Measurements from ENCODE around the gene ZNF474.

The ZNF474 gene

DNA sequence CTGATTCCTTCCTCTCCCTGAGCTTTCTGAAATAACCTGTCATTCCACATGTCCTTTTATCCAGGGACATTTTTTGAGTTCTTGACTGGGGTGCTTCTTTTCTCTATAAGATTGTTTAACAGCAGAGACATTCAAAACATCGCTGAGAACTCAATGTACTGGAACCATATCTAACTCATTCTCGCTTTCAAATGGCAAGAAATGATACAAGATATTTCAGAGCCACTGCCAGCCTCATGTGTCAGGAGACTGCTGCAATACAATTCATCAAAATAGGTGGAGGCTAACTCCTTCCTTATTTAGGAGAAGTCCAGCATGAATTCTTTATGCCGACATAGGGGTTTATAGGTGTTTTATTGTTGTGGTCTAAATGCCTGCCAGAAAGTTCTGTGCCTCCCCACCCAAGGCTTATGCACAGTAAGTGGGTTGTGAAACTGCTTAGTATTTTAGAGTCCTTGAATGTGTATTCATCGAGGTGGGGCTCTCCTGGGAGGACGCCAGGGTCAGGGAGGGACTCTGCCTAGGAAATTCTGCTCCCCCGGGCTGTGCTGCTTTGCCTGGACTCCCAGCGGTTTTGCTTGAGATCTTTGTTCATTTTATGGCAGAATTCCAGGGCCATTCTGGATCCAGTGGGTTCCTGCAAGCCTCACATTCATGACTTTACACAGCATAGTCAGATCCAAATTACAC lies 53.9 kb downstream of the ZNF474 start:
- DNase-seq: no peak

DNA sequence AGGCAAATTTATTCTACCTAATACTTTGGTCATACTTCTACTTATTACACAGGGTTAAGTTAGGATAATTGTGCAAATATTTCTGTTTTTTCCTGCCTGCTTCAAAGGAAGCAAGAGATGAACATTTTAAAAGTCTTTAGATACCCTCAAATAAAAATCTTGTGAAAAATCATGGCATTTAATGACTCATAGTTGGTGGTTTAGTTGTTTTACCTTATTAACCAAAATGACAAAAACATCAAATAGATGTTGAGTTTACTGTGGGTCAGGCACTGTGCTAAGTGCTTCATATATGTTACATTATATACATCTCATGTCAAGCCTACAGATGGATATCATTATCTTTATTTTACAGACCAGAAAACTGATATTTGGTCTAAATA lies 54.4 kb downstream of the ZNF474 start:
- DNase-seq: no peak

DNA sequence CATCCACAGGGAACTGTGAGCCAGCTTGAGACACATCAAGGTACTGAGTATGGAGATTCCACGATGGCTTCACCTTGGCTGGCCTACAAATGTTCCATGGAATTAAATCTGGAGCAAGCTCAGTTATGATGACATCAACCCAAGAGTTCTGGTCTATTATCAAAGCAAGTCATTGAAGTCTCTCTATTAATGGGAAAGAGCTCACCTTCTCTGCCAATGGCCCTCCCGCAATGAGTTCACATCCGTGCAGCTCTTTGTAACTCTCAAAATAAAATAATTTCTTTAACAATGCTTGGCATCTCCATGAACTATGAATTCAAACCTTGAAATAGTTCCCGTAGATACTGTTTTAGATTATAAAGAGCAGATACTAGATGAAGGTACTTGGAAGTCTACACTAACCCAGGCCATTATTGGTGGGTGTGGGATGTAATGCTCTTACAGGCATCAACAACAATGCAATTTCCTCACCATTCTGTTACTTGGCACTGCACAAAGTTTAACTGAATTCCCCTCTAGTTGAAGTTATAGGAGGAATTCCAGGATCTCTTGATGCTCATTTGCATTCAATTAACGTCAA lies 55.4 kb downstream of the ZNF474 start:
- no peak for DNase-seq

DNA sequence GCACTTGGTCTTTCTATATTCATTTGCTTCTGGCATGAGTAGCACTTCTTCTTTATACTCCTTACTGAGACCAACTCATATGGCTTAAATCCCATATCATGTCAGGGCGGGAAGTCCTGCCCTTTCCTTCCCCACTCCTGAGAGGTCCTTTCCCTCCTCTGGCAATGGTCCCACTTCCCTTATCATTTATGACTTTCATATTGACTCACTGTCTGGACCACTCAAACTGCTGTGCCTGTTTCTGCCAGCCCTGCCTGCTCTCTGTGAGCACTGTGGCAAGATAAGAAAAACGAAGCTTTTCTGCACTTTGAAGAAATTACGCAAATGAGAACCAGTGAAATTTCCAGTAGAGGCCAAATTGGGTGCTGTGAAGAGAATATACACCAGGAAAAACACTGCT lies 58.1 kb downstream of the ZNF474 start:
- DNase-seq: no peak

DNA sequence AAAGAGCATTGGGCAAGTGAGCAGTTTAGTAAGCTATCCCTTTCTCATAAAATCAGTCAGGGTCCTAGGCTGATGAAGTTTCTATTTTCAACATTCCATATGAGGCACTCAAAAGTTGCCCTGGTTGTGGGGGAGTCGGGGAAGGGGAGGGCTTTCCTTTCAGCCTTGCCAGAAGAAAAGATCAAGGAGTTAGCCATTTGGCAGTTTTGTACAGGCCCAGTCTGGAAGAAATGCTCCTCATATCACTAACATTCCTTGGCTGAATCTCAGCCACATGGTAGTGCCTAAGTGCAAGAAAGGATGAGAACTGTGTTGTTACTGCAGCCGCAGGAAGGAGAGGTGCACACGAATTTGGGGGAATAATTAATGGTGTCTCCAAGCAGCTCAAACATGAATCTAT lies 60.8 kb downstream of the ZNF474 start:
- DNase-seq: no peak

DNA sequence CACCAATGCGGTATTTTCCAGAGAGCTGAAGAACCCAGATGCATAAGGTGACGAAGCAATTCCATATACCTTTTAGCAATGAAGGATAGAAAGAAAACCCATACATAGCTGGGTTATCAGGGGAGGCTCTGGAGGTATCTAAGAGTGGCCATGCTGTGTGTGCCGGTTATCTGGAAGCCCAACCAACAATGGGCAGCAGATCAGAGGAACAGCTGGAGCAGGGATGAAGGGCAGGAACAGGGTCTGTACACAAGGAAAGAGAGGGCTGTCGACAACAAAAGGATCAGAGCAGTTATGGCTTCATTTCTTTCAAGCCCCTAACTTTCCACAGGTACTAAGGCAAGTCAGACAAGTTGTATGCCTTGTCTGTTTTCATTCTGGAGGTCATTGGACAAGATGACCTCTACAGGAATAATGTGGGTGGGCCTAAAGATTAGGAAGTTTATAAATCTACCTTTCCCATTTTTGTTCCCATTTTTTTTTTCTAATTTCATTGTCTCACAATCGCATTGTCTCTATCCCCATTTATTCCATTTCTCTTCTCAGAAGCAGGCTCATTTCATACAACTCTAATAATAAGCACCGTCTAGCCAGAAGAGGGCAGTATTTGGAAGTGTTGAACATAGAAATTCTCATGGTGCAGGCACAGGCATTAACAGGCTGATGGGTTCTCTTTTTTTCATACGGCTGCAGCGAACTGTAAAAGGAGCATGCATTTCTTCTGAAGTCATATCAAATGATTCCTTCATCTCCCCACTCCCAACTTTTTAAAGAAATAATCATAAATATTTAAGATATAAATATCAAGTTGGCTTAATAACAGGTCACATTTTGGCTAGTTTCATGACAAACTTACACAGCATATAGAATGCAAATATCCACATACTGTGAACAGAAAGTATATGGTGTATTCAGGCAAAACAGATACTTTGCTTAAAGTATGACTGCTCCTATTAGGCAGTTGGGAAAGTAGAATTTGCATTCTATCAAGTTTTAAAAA lies 63.5 kb downstream of the ZNF474 start:
- DNase-seq: no peak

DNA sequence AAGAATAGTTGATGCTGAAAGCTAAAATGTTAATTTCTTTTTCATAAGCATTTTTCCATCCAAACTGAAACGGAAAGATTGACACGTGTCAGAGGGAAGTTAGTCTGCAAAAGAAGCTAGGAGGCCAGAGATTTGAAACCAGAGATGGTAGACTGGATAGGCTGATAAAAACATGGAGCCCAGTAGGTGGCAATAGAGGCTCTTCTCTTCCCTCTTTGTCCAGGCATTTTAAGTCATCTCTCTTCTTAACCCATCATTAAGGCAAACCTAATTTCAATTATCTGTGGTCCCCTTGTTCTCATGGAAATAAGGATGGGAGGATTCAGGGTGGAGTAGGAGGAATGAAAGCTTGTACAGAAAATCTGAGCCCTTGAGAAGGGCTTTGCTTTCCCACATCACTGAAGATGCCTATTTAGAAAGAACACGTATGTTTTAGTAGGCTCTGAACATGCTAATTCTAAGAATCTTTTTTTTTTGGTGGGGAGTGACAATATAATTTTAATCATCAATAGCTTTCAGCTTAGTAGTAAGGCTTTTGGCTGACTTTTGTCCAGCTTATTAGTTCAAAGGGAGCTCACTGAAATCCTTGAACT lies 66.6 kb downstream of the ZNF474 start:
- no peak for DNase-seq

DNA sequence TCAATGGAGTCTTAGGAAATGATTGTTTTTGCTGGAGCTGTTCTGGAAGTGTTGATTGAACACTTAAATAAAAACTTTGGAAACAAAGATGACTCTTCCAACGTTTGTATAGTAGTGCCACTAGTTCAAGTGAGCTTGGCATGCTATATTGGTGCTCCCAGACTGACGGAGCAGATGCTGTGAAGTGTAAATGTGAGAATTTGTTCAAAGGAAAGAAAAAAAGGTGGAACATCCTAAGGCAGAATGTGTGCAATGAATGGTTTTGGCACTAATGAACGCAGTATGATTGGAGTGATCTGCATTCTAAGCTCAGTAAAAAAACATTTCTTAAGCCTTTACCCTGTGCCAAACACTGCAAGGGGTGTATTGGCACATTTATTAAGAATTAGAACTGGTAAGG lies 69.8 kb downstream of the ZNF474 start:
- DNase-seq: no peak

DNA sequence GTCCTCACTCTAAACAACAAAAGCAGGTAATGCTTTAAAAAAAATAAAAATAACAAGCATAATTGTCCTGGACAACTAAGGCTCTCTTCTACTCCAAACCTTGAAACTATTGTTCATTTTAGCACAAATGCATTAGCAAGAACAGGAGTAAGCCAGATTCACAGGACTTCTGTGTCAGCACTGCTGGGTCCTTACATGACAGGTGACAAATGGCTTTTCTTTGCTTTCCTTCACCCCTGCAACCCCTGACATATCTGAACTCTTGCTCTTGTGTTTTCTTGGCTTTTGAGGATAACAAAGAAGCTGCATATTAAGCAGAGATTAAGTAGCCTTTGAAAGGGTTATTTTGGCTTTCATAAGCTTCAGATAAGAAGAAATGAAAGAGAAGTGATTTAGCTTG lies 71.1 kb downstream of the ZNF474 start:
- DNase-seq: no peak

DNA sequence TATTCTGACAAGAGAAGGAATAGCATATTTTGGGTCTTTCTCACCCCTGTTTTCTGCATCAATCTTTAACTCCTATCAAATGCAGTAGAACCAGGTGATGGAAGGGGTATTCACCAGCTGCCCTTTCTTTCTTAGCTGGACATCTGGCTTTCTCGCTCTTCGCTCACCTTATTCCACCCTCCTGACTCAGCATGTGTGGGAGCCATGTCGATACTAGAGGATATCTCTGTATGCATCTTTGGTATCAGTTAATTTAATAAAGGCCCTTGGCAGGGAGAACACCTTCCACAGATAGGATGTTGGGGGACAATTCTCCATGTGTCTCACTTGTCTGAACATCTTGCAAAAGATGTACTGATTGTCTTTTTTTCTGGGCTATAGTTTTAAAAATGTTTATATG lies 71.5 kb downstream of the ZNF474 start:
- DNase-seq: no peak

DNA sequence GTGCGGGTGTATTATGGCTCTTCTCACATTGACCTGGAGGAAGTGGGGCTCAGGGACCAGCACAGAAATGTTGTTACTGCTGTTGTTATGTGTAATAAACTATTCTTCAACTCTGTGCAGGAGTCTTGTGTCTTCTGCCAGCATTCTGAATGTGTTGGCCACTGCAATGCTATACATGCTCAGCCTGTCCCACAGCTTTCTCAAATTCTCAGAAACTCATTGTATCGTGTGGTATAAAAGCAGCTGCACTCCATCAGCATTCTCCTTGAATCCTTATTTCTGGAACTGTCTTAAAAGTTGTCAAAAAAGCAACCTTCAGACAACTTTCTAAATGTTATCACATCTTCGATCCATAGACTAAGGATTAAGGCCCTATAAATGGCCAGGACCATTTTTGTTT lies 72.0 kb downstream of the ZNF474 start:
- no peak for DNase-seq

DNA sequence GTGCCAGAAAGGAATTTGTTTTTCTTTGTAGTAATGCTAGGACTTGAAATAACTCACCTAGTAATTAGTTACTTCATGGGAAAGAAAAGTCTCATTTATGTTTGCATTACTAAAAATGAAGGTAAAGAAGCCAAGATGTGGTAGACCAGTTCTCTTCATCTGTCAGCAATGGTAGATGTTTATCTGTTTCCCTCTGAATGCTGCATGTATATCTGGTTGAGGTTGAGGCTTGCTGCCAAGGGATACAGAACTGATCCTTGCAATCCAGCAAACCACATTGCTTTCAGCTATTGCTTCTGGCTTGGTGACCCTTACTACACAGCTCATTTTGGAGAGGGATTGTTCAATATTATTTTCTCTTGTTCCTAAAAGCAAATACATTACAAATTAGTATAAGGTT lies 73.6 kb downstream of the ZNF474 start:
- DNase-seq: no peak

Data from activated CD4-positive, CD25-positive, alpha-beta regulatory T cell (primary cell).